H9 (cell line): Measurements from ENCODE around the gene TSSC4. TPM values are rescaled to one million over a fixed set of nuclear protein-coding genes. Genes with fewer than 3 reads are reported as not detected.

Experiments
- DNase-seq: peaks from one replicate; pipeline ENCODE4 v3.0.0-alpha.2; 2017
- H2AFZ ChIP-seq: one replicate; pipeline ENCODE4 v1.6.1; 2013; ENCODE audit warnings: mild to moderate bottlenecking, low read length, control low read depth, moderate library complexity
- H2AK5ac ChIP-seq: 2 replicates; pipeline ENCODE4 v1.6.1; 2013; ENCODE audit warnings: low read length, control low read depth, mixed read lengths; ENCODE audit not compliant: insufficient read length
- H2BK120ac ChIP-seq: one replicate; pipeline ENCODE4 v1.6.1; 2013; ENCODE audit warnings: low read depth, mild to moderate bottlenecking, low read length, control low read depth, inconsistent platforms; ENCODE audit not compliant: poor library complexity, severe bottlenecking
- H2BK12ac ChIP-seq: 2 replicates; pipeline ENCODE4 v1.6.1; 2013; ENCODE audit warnings: low read length, control low read depth, mixed read lengths, low read depth; ENCODE audit not compliant: insufficient read length
- H2BK15ac ChIP-seq: 2 replicates; pipeline ENCODE4 v1.6.1; 2013; ENCODE audit warnings: low read depth, low read length, control low read depth
- H2BK20ac ChIP-seq: one replicate; pipeline ENCODE4 v1.6.1; 2013; ENCODE audit warnings: low read depth, mild to moderate bottlenecking, low read length, control low read depth, inconsistent platforms; ENCODE audit not compliant: poor library complexity, severe bottlenecking
- H2BK5ac ChIP-seq: 2 replicates; pipeline ENCODE4 v1.6.1; 2013; ENCODE audit warnings: low read length, control low read depth, mixed read lengths; ENCODE audit not compliant: insufficient read length
- H3K14ac ChIP-seq: 2 replicates; pipeline ENCODE4 v1.6.1; 2013; ENCODE audit warnings: low read length, control low read depth; ENCODE audit not compliant: insufficient read depth
- H3K18ac ChIP-seq: 2 replicates; pipeline ENCODE4 v1.6.1; 2013; ENCODE audit warnings: low read depth, mild to moderate bottlenecking, mixed read lengths, low read length, control low read depth; ENCODE audit not compliant: insufficient read length
- H3K23ac ChIP-seq: 2 replicates; pipeline ENCODE4 v1.6.1; 2013; ENCODE audit warnings: low read length, control low read depth, mixed read lengths, low read depth; ENCODE audit not compliant: insufficient read length
- H3K23me2 ChIP-seq: 2 replicates; pipeline ENCODE4 v1.6.1; 2013; ENCODE audit warnings: low read depth, mild to moderate bottlenecking, mixed read lengths, low read length, control low read depth; ENCODE audit not compliant: insufficient read length, poor library complexity, severe bottlenecking
- H3K27ac ChIP-seq: 2 replicates; pipeline ENCODE4 v1.5.1; 2013; ENCODE audit warnings: low read length, control low read depth, mixed read lengths, low read depth; ENCODE audit not compliant: insufficient read length
- H3K27me3 ChIP-seq: 2 replicates; pipeline ENCODE4 v1.6.1; 2013; ENCODE audit warnings: low read length, control low read depth, inconsistent platforms; ENCODE audit not compliant: insufficient read depth
- H3K4ac ChIP-seq: 2 replicates; pipeline ENCODE4 v1.6.1; 2013; ENCODE audit warnings: low read depth, mild to moderate bottlenecking, control low read depth, inconsistent platforms, low read length, moderate library complexity
- H3K4me1 ChIP-seq: 2 replicates; pipeline ENCODE4 v1.6.1; 2013; ENCODE audit warnings: low read length, control low read depth, inconsistent platforms; ENCODE audit not compliant: insufficient read depth
- H3K4me2 ChIP-seq: 2 replicates; pipeline ENCODE4 v1.6.1; 2013; ENCODE audit warnings: low read length, control low read depth, mixed read lengths; ENCODE audit not compliant: insufficient read length, insufficient read depth
- H3K56ac ChIP-seq: 2 replicates; pipeline ENCODE4 v1.6.1; 2013; ENCODE audit warnings: low read depth, mild to moderate bottlenecking, mixed read lengths, low read length, control low read depth; ENCODE audit not compliant: insufficient read length
- H3K79me1 ChIP-seq: 2 replicates; pipeline ENCODE4 v1.6.1; 2013; ENCODE audit warnings: low read depth, mild to moderate bottlenecking, moderate library complexity, low read length, control low read depth, inconsistent platforms; ENCODE audit not compliant: insufficient read depth, poor library complexity, severe bottlenecking
- H3K79me2 ChIP-seq: 2 replicates; pipeline ENCODE4 v1.6.1; 2013; ENCODE audit warnings: low read length, control low read depth, inconsistent platforms; ENCODE audit not compliant: insufficient read depth
- H3K9ac ChIP-seq: 2 replicates; pipeline ENCODE4 v1.6.1; 2013; ENCODE audit warnings: low read length, control low read depth, mixed read lengths; ENCODE audit not compliant: insufficient read length; ENCODE audit errors: extremely low read depth
- H3K9me3 ChIP-seq: one replicate; pipeline ENCODE4 v1.6.1; 2013; ENCODE audit warnings: low read depth, low read length, inconsistent platforms; ENCODE audit not compliant: control insufficient read depth
- H3T11ph ChIP-seq: one replicate; pipeline ENCODE4 v1.6.1; 2013; ENCODE audit warnings: mild to moderate bottlenecking, low read length, control low read depth, inconsistent platforms
- H4K20me1 ChIP-seq: one replicate; pipeline ENCODE4 v1.6.1; 2013; ENCODE audit not compliant: control insufficient read depth, insufficient read length, insufficient read depth
- H4K5ac ChIP-seq: 2 replicates; pipeline ENCODE4 v1.6.1; 2013; ENCODE audit warnings: low read depth, mild to moderate bottlenecking, mixed read lengths, low read length, control low read depth; ENCODE audit not compliant: insufficient read length
- H4K8ac ChIP-seq: replicated peaks from 2 replicates; pipeline ENCODE4 v1.6.1; 2013; ENCODE audit warnings: low read length, control low read depth, mixed read lengths, low read depth; ENCODE audit not compliant: insufficient read length
- H4K91ac ChIP-seq: 2 replicates; pipeline ENCODE4 v1.6.1; 2013; ENCODE audit warnings: low read depth, mild to moderate bottlenecking, moderate library complexity, mixed read lengths, low read length, control low read depth; ENCODE audit not compliant: insufficient read length
- H3K27ac Mint-ChIP-seq, 3 experiments: 2 replicates in 2 of 3; 3 replicates in 1 of 3; pipeline ENCODE4 v1.8.0; 2020 to 2021; ENCODE audit warnings: mixed read lengths in 3 of 3, mild to moderate bottlenecking in 1 of 3, moderate library complexity in 1 of 3
- H3K27me3 Mint-ChIP-seq: 2 replicates; pipeline ENCODE4 v1.8.0; 2021; ENCODE audit warnings: low read depth, mild to moderate bottlenecking, moderate library complexity, mixed read lengths
- H3K36me3 Mint-ChIP-seq, 3 experiments: 2 replicates in 2 of 3; 3 replicates in 1 of 3; pipeline ENCODE4 v1.8.0; 2020 to 2021; ENCODE audit warnings: low read depth in 3 of 3, mixed read lengths in 3 of 3; ENCODE audit not compliant: insufficient read depth in 1 of 3
- H3K4me1 Mint-ChIP-seq, 2 experiments: 2 replicates each; pipeline ENCODE4 v1.8.0; 2020; ENCODE audit warnings: mixed read lengths in 2 of 2
- H3K4me3 Mint-ChIP-seq, 2 experiments: 2 replicates in 1 of 2; 3 replicates in 1 of 2; pipeline ENCODE4 v1.8.0; 2020 to 2021; ENCODE audit warnings: mild to moderate bottlenecking in 2 of 2, mixed read lengths in 2 of 2, moderate library complexity in 1 of 2
- H3K9me3 Mint-ChIP-seq, 2 experiments: 2 replicates in 1 of 2; 3 replicates in 1 of 2; pipeline ENCODE4 v1.8.0; 2020; ENCODE audit warnings: mild to moderate bottlenecking in 2 of 2, mixed read lengths in 2 of 2, moderate library complexity in 1 of 2
- CTCF ChIP-seq: fragments of 200-600 bp; sonication (generic); conservative IDR thresholded peaks from 3 replicates; pipeline ENCODE4 v1.8.0; 2021; ENCODE audit warnings: antibody characterized with exemption, mild to moderate bottlenecking
- WGBS: extraction: QIAGEN DNeasy Blood & Tissue Kit; methylation state at CpG from one replicate; pipeline ENCODE4 v1.1.7; 2013; ENCODE audit warnings: missing lambda C conversion rate, low lambda C conversion rate, mixed read lengths; ENCODE audit not compliant: insufficient read length; ENCODE audit errors: extremely low coverage; 5-methylcytosine and 5-hydroxymethylcytosine counted together
- total RNA-seq: library from RNA; stranded (reverse); gene quantifications from 2 replicates; pipeline ENCODE4 v1.2.1, GENCODE V29; 2021

TSSC4 gene
- total RNA-seq, 1 experiment from 2014 or later: 51.0 TPM

- H4K5ac ChIP-seq: no peak overlapping the region
- no peaks in the 10 kb centered on the region for H3K9me3 ChIP-seq
- H3T11ph ChIP-seq: no peak overlapping the region
- H4K20me1 ChIP-seq: no peaks in the 10 kb centered on the region
- H3K14ac ChIP-seq: no peak overlapping the region
- H3K18ac ChIP-seq: no peak overlapping the region
- H3K27ac ChIP-seq: no peak overlapping the region
- no peak overlapping the region for H4K91ac ChIP-seq
- H3K27me3 ChIP-seq: no peaks in the 10 kb centered on the region; the same call in 1 of the 2 replicates
- no peak overlapping the region for H3K4ac ChIP-seq
- no peak overlapping the region for H3K56ac ChIP-seq
- H3K4me2 ChIP-seq: no peak overlapping the region
- Mint-ChIP-seq H3K36me3 (no peaks in the 10 kb centered on the region), H3K9me3 (no peaks in the 10 kb centered on the region; a peak in 1 of 5 replicates), H3K27me3 (peaks cover 44% of the 10 kb centered on the region), H3K27ac (no peak overlapping the region), H3K4me1 (no peaks in the 10 kb centered on the region), H3K4me3 (no peak overlapping the region)
- H4K8ac ChIP-seq: no peak overlapping the region
- H3K9ac ChIP-seq: no peak overlapping the region
- H3K79me2 ChIP-seq: no peaks in the 10 kb centered on the region
- no peak for DNase-seq
- H3K23ac ChIP-seq: no peak overlapping the region
- H3K4me1 ChIP-seq: no peaks in the 10 kb centered on the region
- WGBS: no CpG with 5 or more reads among the region's 11 CpGs
- no peak overlapping the region for H2BK120ac ChIP-seq
- H2BK12ac ChIP-seq: no peak overlapping the region
- no peaks in the 10 kb centered on the region for H3K23me2 ChIP-seq
- no peak overlapping the region for H2BK15ac ChIP-seq
- no peak overlapping the region for H2BK20ac ChIP-seq
- H2BK5ac ChIP-seq: no peak overlapping the region
- H3K79me1 ChIP-seq: no peaks in the 10 kb centered on the region
- no peak overlapping the region for H2AK5ac ChIP-seq
- TF ChIP-seq CTCF: no peak
- no peak overlapping the region for H2AFZ ChIP-seq
Measured at GRCh38 chr11:2434506-2435255, 34.1 kb downstream of the TSSC4 start.
